Ishikawa (cell line): ENCODE data around the gene EPHA3.

ENCODE experiments used
- CEBPB ChIP-seq: IDR thresholded peaks from 2 replicates; pipeline ENCODE4 v1.6.1; 2012
- CREB1 ChIP-seq: IDR thresholded peaks from 2 replicates; pipeline ENCODE4 v1.6.1; 2012; ENCODE audit warnings: low read depth
- EGR1 ChIP-seq: IDR thresholded peaks from 2 replicates; pipeline ENCODE4 v1.6.1; 2012
- EP300 ChIP-seq: IDR thresholded peaks from 2 replicates; pipeline ENCODE4 v1.6.1; 2012; ENCODE audit warnings: borderline replicate concordance
- FOXM1 ChIP-seq: IDR thresholded peaks from 2 replicates; pipeline ENCODE4 v1.6.1; 2012; ENCODE audit warnings: low read depth, borderline replicate concordance
- NFIC ChIP-seq: IDR thresholded peaks from 2 replicates; pipeline ENCODE4 v1.6.1; 2012
- RAD21 ChIP-seq: IDR thresholded peaks from 2 replicates; pipeline ENCODE4 v1.6.1; 2012; ENCODE audit warnings: low read depth
- TAF1 ChIP-seq: IDR thresholded peaks from 2 replicates; pipeline ENCODE4 v1.6.1; 2012; ENCODE audit warnings: low read depth, mild to moderate bottlenecking
- TCF12 ChIP-seq: IDR thresholded peaks from 2 replicates; pipeline ENCODE4 v1.6.1; 2012; ENCODE audit warnings: low read depth
- TEAD4 ChIP-seq: IDR thresholded peaks from 2 replicates; pipeline ENCODE4 v1.6.1; 2012
- YY1 ChIP-seq: IDR thresholded peaks from 2 replicates; pipeline ENCODE4 v1.6.1; 2012; ENCODE audit warnings: low read depth
- ZBTB7A ChIP-seq: IDR thresholded peaks from 2 replicates; pipeline ENCODE4 v1.6.1; 2012; ENCODE audit warnings: low read depth
- TF ChIP-seq, protein P1 (sequence below): IDR thresholded peaks from 2 replicates; pipeline ENCODE4 v1.6.1; 2012
- TF ChIP-seq, protein P2 (sequence below): IDR thresholded peaks from 2 replicates; pipeline ENCODE4 v1.6.1; 2012
- TF ChIP-seq, protein P3 (sequence below): IDR thresholded peaks from 2 replicates; pipeline ENCODE4 v1.6.1; 2012; ENCODE audit warnings: low read depth, mild to moderate bottlenecking

Gene EPHA3

DNA sequence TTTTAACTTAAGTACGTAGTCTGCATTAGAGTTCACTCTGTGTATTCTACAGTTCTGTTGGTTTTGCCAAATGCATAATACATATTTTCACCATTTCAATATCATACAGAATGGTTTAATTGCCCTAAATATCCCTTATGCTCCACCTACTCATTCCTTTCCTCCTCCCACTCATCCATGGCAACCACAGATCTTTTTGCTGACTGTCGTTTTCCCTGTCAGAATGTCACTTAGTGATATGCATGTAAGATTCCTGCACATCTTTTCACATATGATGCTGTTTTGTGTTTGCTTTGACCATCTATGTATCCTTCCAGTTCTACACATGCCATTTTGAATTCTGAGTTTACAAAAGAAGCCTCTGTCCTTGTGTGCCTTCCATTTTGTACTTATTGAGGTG is 36.7 kb downstream of the EPHA3 start:
- TF ChIP-seq TEAD4 (no peak), TAF1 (no peak), FOXM1 (no peak), YY1 (no peak), EGR1 (no peak), RAD21 (no peak)
- TF ChIP-seq, protein P1, sequence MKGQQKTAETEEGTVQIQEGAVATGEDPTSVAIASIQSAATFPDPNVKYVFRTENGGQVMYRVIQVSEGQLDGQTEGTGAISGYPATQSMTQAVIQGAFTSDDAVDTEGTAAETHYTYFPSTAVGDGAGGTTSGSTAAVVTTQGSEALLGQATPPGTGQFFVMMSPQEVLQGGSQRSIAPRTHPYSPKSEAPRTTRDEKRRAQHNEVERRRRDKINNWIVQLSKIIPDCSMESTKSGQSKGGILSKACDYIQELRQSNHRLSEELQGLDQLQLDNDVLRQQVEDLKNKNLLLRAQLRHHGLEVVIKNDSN: no peak

DNA sequence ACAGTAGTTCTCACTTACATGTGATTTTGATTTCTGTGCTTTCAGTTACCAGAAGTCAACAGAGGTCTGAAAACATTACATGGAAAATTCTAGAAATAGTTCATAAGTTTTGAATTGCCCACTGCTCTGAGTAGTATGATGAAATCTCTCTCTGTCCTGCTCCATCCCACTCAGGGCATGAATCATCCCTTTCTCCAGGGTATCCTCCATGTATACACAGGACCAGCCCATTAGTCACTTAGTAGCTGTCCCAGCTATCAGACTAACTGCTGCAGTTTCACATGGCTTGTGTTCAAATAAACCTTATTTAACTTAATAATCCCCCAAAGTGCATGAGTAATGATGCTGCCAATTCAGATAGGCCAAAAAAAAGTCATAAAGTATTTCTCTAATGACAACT is 38.6 kb downstream of the EPHA3 start:
- TF ChIP-seq CREB1: no peak
- TF ChIP-seq EGR1: no peak
- TF ChIP-seq EP300: no peak
- TF ChIP-seq, protein P2, sequence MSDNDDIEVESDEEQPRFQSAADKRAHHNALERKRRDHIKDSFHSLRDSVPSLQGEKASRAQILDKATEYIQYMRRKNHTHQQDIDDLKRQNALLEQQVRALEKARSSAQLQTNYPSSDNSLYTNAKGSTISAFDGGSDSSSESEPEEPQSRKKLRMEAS: no peak

DNA sequence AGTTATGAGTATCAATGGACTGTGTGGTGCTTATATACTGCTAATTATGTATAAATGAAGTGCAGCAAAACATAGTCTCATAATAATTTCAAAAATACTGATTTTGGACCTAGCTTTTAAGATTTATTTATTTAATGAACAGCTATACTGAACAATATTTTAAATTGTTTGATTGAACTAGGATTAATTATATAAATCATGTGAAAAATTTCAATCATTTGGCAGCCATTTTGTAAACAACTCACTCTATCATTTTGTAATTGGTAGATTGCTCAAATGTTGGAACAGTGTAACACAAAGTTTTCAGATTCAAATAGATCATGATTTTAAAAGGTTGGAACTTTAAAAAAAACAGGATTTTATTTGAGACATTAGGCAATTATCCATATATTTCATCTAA is 47.0 kb downstream of the EPHA3 start:
- TF ChIP-seq CEBPB (no peak), FOXM1 (no peak), ZBTB7A (no peak), TCF12 (no peak), NFIC (no peak), CREB1 (no peak)

DNA sequence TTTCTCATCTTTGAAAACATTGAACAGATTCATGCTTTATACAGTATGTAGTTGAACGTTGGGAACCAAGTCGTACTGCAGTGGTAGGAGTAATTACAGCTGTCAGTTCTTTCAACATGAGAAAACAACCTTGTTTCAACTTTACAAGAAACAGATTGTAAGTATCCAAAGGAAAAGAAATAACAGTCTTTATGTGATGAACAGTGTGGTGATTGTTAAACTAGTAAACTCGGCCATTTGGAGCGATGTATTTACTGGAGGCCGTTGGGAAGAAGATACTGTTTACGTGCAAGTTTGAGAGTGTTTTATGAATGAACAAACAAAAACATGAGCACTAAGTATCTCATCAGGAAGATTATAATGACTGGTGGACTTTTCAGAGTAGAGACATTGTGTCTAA is 48.4 kb downstream of the EPHA3 start:
- TF ChIP-seq TAF1 (no peak), NFIC (no peak), CEBPB (no peak), EGR1 (no peak), TEAD4 (no peak), YY1 (no peak)
- TF ChIP-seq, protein P3, sequence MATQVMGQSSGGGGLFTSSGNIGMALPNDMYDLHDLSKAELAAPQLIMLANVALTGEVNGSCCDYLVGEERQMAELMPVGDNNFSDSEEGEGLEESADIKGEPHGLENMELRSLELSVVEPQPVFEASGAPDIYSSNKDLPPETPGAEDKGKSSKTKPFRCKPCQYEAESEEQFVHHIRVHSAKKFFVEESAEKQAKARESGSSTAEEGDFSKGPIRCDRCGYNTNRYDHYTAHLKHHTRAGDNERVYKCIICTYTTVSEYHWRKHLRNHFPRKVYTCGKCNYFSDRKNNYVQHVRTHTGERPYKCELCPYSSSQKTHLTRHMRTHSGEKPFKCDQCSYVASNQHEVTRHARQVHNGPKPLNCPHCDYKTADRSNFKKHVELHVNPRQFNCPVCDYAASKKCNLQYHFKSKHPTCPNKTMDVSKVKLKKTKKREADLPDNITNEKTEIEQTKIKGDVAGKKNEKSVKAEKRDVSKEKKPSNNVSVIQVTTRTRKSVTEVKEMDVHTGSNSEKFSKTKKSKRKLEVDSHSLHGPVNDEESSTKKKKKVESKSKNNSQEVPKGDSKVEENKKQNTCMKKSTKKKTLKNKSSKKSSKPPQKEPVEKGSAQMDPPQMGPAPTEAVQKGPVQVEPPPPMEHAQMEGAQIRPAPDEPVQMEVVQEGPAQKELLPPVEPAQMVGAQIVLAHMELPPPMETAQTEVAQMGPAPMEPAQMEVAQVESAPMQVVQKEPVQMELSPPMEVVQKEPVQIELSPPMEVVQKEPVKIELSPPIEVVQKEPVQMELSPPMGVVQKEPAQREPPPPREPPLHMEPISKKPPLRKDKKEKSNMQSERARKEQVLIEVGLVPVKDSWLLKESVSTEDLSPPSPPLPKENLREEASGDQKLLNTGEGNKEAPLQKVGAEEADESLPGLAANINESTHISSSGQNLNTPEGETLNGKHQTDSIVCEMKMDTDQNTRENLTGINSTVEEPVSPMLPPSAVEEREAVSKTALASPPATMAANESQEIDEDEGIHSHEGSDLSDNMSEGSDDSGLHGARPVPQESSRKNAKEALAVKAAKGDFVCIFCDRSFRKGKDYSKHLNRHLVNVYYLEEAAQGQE: no peak
- TF ChIP-seq, protein P1: no peak
- TF ChIP-seq, protein P2: no peak

DNA sequence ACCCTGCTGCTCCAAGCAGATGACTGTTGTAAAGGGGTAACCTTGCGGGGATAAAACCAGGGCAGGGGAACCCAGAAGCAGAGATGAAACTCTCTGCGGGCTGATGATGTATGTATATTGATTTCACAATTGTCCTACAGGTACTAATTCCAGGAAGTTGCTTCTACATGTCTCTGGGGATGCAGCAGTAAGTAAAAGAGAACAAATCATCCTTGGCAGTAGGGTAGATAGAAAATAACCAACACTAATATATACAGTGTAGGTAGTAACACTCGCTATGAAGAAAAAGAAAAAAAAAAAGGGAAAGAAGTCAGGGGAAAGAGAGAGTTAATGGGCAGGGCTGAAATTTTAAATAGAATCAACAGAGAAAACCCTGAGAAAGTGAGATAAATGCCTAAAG is 50.2 kb downstream of the EPHA3 start:
- TF ChIP-seq EGR1 (no peak), TCF12 (no peak), CREB1 (no peak), TEAD4 (no peak)
- TF ChIP-seq, protein P3: no peak

DNA sequence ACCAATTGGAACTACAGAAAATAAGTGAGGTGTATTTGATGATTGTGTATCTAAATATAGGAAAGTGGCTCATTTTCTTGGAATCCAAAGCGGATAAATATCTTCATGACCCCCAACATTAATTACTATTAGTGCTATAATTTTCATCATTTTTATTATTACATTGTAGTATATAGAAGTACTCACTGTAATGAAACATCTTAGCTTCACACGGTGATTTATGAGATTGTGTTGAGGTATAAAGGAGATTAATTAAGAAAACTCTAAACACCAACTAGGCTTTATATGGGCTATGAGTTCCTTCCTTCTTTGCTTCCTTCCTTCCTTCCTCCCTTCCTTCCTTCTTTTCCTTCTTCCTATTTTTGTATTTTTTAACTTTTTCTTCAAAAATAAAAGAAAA is 52.2 kb downstream of the EPHA3 start:
- TF ChIP-seq EGR1 (no peak), YY1 (no peak), RAD21 (no peak), TEAD4 (no peak), TCF12 (no peak), CREB1 (no peak), TAF1 (no peak), CEBPB (no peak), EP300 (no peak), ZBTB7A (no peak), FOXM1 (no peak), NFIC (no peak)
- TF ChIP-seq, protein P3: no peak
- TF ChIP-seq, protein P2: no peak
- TF ChIP-seq, protein P1: no peak
